ENCODE measurements around the gene EEFSEC. TPM values are rescaled to one million over a fixed set of nuclear protein-coding genes. Genes with fewer than 3 reads are reported as not detected.

The EEFSEC gene
- polyA plus RNA-seq, 1 experiment: 6.8 TPM

DNA sequence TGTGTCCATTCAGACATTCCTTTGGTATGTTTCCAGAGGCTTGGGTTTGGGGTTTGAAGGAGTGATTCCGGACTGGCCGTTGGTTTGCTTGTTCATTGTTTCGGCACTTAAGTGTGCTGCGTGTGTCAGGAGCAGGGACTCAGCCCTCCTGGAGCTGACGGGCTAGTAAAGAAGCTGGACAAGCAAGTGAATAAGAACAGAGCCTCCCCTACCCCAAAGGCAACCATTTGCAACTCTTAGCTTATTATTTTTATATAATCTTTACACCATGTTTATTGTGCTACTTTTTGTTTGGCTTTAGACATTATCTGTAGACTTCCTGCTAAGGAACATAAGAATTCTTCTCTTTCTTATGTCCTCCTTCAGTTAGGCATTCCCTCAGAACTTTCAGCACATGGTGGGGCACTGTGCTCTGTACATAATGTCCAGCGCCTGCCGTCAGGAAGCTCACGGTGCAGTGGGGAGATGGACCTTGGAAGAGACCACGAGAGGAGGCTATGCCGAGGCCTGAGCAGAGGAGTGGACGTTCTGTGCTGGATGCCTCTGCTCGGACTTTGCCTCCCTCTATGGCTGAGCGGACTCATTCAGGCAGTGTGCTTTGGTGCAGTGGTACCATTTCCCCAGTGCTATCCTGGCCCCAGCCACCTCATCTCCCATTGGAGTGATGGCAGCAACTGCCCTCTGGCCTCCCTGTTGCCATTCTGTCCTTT lies 65.4 kb downstream of the EEFSEC start:
- H3K4me3 ChIP-seq (ENCODE audit: low read depth, low read length): no peak overlapping the region
- no peak overlapping the region for H3K27ac ChIP-seq (ENCODE audit: low read depth, low read length)
- DNase-seq (ENCODE audit: low read depth, low spot score): no peak
- H3K27me3 ChIP-seq (ENCODE audit: control insufficient read depth, insufficient read depth, low read length): no peaks in the 10 kb centered on the region
- peaks cover 7% of the 10 kb centered on the region; the same call in 1 of the 2 replicates for H3K9me3 ChIP-seq (ENCODE audit: control insufficient read depth, insufficient read depth, low read length)
- CTCF ChIA-PET: interaction anchor here (1.0 to 1.3 kb wide), 2 partner anchors 8 to 48 kb away, joined by 5 to 7 read pairs; no protein-coding TSS in a partner anchor
- POLR2A ChIA-PET: interaction anchor here (1.0 kb wide), 1 partner anchor 60 kb away, joined by 4 read pairs; no protein-coding TSS in a partner anchor
- TF ChIP-seq, protein P1, sequence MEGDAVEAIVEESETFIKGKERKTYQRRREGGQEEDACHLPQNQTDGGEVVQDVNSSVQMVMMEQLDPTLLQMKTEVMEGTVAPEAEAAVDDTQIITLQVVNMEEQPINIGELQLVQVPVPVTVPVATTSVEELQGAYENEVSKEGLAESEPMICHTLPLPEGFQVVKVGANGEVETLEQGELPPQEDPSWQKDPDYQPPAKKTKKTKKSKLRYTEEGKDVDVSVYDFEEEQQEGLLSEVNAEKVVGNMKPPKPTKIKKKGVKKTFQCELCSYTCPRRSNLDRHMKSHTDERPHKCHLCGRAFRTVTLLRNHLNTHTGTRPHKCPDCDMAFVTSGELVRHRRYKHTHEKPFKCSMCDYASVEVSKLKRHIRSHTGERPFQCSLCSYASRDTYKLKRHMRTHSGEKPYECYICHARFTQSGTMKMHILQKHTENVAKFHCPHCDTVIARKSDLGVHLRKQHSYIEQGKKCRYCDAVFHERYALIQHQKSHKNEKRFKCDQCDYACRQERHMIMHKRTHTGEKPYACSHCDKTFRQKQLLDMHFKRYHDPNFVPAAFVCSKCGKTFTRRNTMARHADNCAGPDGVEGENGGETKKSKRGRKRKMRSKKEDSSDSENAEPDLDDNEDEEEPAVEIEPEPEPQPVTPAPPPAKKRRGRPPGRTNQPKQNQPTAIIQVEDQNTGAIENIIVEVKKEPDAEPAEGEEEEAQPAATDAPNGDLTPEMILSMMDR (IDR thresholded peaks at IDR 0.05; ENCODE audit: low read depth, low read length): no peak

GRCh38 chr3:128221328-128221727 lies 68.0 kb downstream of the EEFSEC start:
- TF ChIP-seq, protein P1 (IDR thresholded peaks at IDR 0.05; ENCODE audit: low read depth, low read length): no peak
- CTCF ChIA-PET: no interaction called here
- peaks cover 7% of the 10 kb centered on the region; the same call in 1 of the 2 replicates for H3K9me3 ChIP-seq (ENCODE audit: control insufficient read depth, insufficient read depth, low read length)
- H3K4me3 ChIP-seq (ENCODE audit: low read depth, low read length): no peak overlapping the region
- POLR2A ChIA-PET: no interaction called here
- no peaks in the 10 kb centered on the region for H3K27me3 ChIP-seq (ENCODE audit: control insufficient read depth, insufficient read depth, low read length)
- no peak for DNase-seq (ENCODE audit: low read depth, low spot score)
- no peak overlapping the region for H3K27ac ChIP-seq (ENCODE audit: low read depth, low read length)

DNA sequence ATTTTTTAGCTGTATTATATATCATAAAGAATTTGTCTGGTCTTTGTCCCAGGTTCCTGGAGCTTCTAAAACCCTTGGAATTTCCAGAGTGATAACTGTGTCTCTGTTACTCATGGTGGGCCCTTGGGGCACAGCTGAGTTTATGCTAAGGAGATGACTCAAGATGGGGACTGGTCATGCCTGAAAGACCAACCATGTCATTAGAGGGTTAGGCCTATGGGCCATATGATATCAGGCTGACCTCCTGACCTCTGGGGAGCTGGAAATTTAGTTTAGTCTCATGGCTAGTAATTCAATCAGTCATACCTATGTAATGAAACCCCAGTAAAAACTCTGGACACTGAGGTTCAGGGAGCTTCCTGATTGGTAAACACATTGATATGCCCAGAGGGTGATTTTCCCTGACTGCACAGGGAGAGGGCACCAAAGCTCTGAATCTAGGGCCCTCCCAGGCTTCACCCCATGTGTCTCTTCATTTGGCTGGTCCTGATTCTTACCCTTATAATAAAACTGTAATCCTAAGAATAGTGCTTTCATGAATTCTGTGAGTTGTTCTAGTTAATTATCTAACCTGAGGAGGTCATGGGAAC lies 69.6 kb downstream of the EEFSEC start:
- TF ChIP-seq, protein P1 (IDR thresholded peaks at IDR 0.05; ENCODE audit: low read depth, low read length): no peak
- CTCF ChIA-PET: no interaction called here
- no peak overlapping the region for H3K27ac ChIP-seq (ENCODE audit: low read depth, low read length)
- DNase-seq (ENCODE audit: low read depth, low spot score): no peak
- no peak overlapping the region for H3K4me3 ChIP-seq (ENCODE audit: low read depth, low read length)
- POLR2A ChIA-PET: no interaction called here
- H3K27me3 ChIP-seq (ENCODE audit: control insufficient read depth, insufficient read depth, low read length): no peaks in the 10 kb centered on the region
- peaks cover 7% of the 10 kb centered on the region; the same call in 1 of the 2 replicates for H3K9me3 ChIP-seq (ENCODE audit: control insufficient read depth, insufficient read depth, low read length)

- Histone ChIP-seq H3K4me3 (ENCODE audit: low read depth, low read length) (no peak overlapping the region), H3K27ac (ENCODE audit: low read depth, low read length) (no peak overlapping the region), H3K27me3 (ENCODE audit: control insufficient read depth, insufficient read depth, low read length) (no peaks in the 10 kb centered on the region), H3K9me3 (ENCODE audit: control insufficient read depth, insufficient read depth, low read length) (peaks cover 7% of the 10 kb centered on the region; the same call in 1 of the 2 replicates)
- ChIA-PET POLR2A (no interaction called here), CTCF (interaction anchor here (0.6 to 1.8 kb wide), 11 partner anchors 8 to 204 kb away, joined by 3 to 9 read pairs (median 4); no protein-coding TSS in a partner anchor)
- TF ChIP-seq, protein P1 (IDR thresholded peaks at IDR 0.05; ENCODE audit: low read depth, low read length): no peak
- no peak for DNase-seq (ENCODE audit: low read depth, low spot score)
These were observed 73.0 kb downstream of the EEFSEC start for GRCh38 chr3:128226186-128226725.

All from AG04450 (cell line).